SK-N-SH treated with all-trans-retinoic acid at 6 μM for 48 hours (cell line): Measurements from ENCODE around the gene SMARCC1.

ENCODE experiments used
- ATAC-seq: fragments of 200-7000 bp; cut with Tn5 transposase; 3 replicates; pipeline ENCODE4 v1.9.1; 2020; ENCODE audit warnings: mild to moderate bottlenecking, moderate library complexity
- BACH2 ChIP-seq: fragments of 250-450 bp; sonication (Bioruptor Pico); IDR thresholded peaks from 2 replicates; pipeline ENCODE4 v1.9.0; 2021; ENCODE audit warnings: mild to moderate bottlenecking, borderline replicate concordance
- CREB5 ChIP-seq: fragments of 250-450 bp; sonication (Bioruptor Pico); IDR thresholded peaks from 2 replicates; pipeline ENCODE4 v1.5.1; 2020; ENCODE audit warnings: low read depth, mild to moderate bottlenecking, moderate library complexity
- CSDC2 ChIP-seq: fragments of 250-450 bp; sonication (Bioruptor Pico); IDR thresholded peaks from 2 replicates; pipeline ENCODE4 v1.5.0; 2020; ENCODE audit warnings: mild to moderate bottlenecking, moderate library complexity
- CSRNP3 ChIP-seq: fragments of 250-450 bp; sonication (Bioruptor Pico); IDR thresholded peaks from 2 replicates; pipeline ENCODE4 v1.5.1; 2021; ENCODE audit warnings: mild to moderate bottlenecking, moderate library complexity
- ESRRG ChIP-seq: fragments of 250-450 bp; sonication (Bioruptor Pico); IDR thresholded peaks from 2 replicates; pipeline ENCODE4 v1.6.1; 2021; ENCODE audit warnings: mild to moderate bottlenecking
- GLIS3 ChIP-seq: fragments of 250-450 bp; sonication (Bioruptor Pico); IDR thresholded peaks from 2 replicates; pipeline ENCODE4 v1.5.0; 2020; ENCODE audit warnings: mild to moderate bottlenecking, moderate library complexity
- ISL1 ChIP-seq: fragments of 250-450 bp; sonication (Bioruptor Pico); IDR thresholded peaks from 2 replicates; pipeline ENCODE4 v2.1.2; 2022; ENCODE audit warnings: mild to moderate bottlenecking, moderate library complexity
- OSR1 ChIP-seq: fragments of 250-450 bp; sonication (Bioruptor Pico); IDR thresholded peaks from 2 replicates; pipeline ENCODE4 v1.8.0; 2022; ENCODE audit warnings: moderate library complexity, mild to moderate bottlenecking, inconsistent platforms
- PATZ1 ChIP-seq: fragments of 250-450 bp; sonication (Bioruptor Pico); IDR thresholded peaks from 2 replicates; pipeline ENCODE4 v1.8.0; 2020; ENCODE audit warnings: mild to moderate bottlenecking, moderate library complexity, borderline replicate concordance
- POU6F1 ChIP-seq: fragments of 250-450 bp; sonication (Bioruptor Pico); IDR thresholded peaks from 2 replicates; pipeline ENCODE4 v1.8.0; 2021; ENCODE audit warnings: low read depth, mild to moderate bottlenecking, moderate library complexity, borderline replicate concordance
- RARB ChIP-seq: fragments of 250-450 bp; sonication (Bioruptor Pico); IDR thresholded peaks from 2 replicates; pipeline ENCODE4 v1.8.0; 2021; ENCODE audit warnings: mild to moderate bottlenecking, moderate library complexity
- TCF4 ChIP-seq: fragments of 250-450 bp; sonication (Bioruptor Pico); IDR thresholded peaks from 2 replicates; pipeline ENCODE4 v1.8.0; 2021; ENCODE audit warnings: mild to moderate bottlenecking, moderate library complexity, borderline replicate concordance
- TOX ChIP-seq: fragments of 250-450 bp; sonication (Bioruptor Pico); IDR thresholded peaks from 2 replicates; pipeline ENCODE4 v1.8.0; 2021; ENCODE audit warnings: mild to moderate bottlenecking, moderate library complexity, borderline replicate concordance
- TSHZ2 ChIP-seq: fragments of 250-450 bp; sonication (Bioruptor Pico); IDR thresholded peaks from 2 replicates; pipeline ENCODE4 v1.5.0; 2020; ENCODE audit warnings: mild to moderate bottlenecking, moderate library complexity
- ZC3H10 ChIP-seq: fragments of 250-450 bp; sonication (Bioruptor Pico); IDR thresholded peaks from 2 replicates; pipeline ENCODE4 v1.5.1; 2021; ENCODE audit warnings: mild to moderate bottlenecking, moderate library complexity
- ZFP3 ChIP-seq: fragments of 250-450 bp; sonication (Bioruptor Pico); IDR thresholded peaks from 2 replicates; pipeline ENCODE4 v1.5.0; 2020; ENCODE audit warnings: mild to moderate bottlenecking, moderate library complexity
- ZFP30 ChIP-seq: fragments of 450-650 bp; formaldehyde crosslinking; IDR thresholded peaks from 2 replicates; pipeline ENCODE4 v1.5.0; 2022; ENCODE audit warnings: mild to moderate bottlenecking, moderate library complexity
- ZNF70 ChIP-seq: fragments of 450-650 bp; formaldehyde crosslinking; IDR thresholded peaks from 2 replicates; pipeline ENCODE4 v1.5.0; 2020; ENCODE audit warnings: mild to moderate bottlenecking, moderate library complexity
- ZNF8 ChIP-seq: fragments of 450-650 bp; formaldehyde crosslinking; IDR thresholded peaks from 2 replicates; pipeline ENCODE4 v1.5.0; 2020; ENCODE audit warnings: mild to moderate bottlenecking, moderate library complexity

SMARCC1 gene

GRCh38 chr3:47794544-47794943, 12.9 kb upstream of the SMARCC1 start:
- no peak for ATAC-seq
- no peak for TF ChIP-seq OSR1 (CRISPR knock-in tag)
- no peak for TF ChIP-seq CREB5 (CRISPR knock-in tag)
- TF ChIP-seq ZNF8 = no peak
- no peak for TF ChIP-seq BACH2
- TF ChIP-seq PATZ1 (CRISPR knock-in tag) = no peak
- TF ChIP-seq ZFP3 (CRISPR knock-in tag) = no peak
- no peak for TF ChIP-seq TOX (CRISPR knock-in tag)
- TF ChIP-seq ZC3H10 (CRISPR knock-in tag) = no peak
- no peak for TF ChIP-seq CSDC2
- TF ChIP-seq POU6F1 (CRISPR knock-in tag) = no peak
- no peak for TF ChIP-seq ISL1 (CRISPR knock-in tag)
- TF ChIP-seq TSHZ2 (CRISPR knock-in tag) = no peak
- TF ChIP-seq CSRNP3 (CRISPR knock-in tag) = no peak
- TF ChIP-seq RARB = no peak
- no peak for TF ChIP-seq TCF4 (CRISPR knock-in tag)
- TF ChIP-seq ZNF70 (CRISPR knock-in tag) = no peak
- TF ChIP-seq ZFP30 (CRISPR knock-in tag) = no peak
- TF ChIP-seq ESRRG = no peak

- no peak for ATAC-seq
- TF ChIP-seq ISL1 (CRISPR knock-in tag) (no peak), CSDC2 (no peak), CSRNP3 (CRISPR knock-in tag) (no peak), RARB (no peak), BACH2 (no peak), TSHZ2 (CRISPR knock-in tag) (no peak), ZFP30 (CRISPR knock-in tag) (no peak), ESRRG (no peak), ZNF70 (CRISPR knock-in tag) (no peak), POU6F1 (CRISPR knock-in tag) (no peak), GLIS3 (no peak), CREB5 (CRISPR knock-in tag) (no peak), PATZ1 (CRISPR knock-in tag) (no peak), ZC3H10 (CRISPR knock-in tag) (no peak), ZNF8 (no peak)
Observed at GRCh38 chr3:47792699-47793098, 11.0 kb upstream of the SMARCC1 start.
